Activated B cell treated with CpG ODN at 0.5 μM for 24 hours (primary cell): ENCODE measurements around the gene SSR1. TPM values are rescaled to one million over a fixed set of nuclear protein-coding genes. Genes with fewer than 3 reads are reported as not detected.
A peak's percentile ranks its signal among the peaks of the same experiment; 100 is the strongest.

Experiments used
- ATAC-seq: fragments of 200-7000 bp; cut with Tn5 transposase; one replicate; pipeline ENCODE4 v1.10.0; 2021; ENCODE audit warnings: low read depth, mild to moderate bottlenecking, moderate library complexity
- CTCF ChIA-PET: fragments of 350-600 bp; sonication (Branson Sonifier 250); formaldehyde crosslinking; loops from one replicate; lab custom pipeline; 2021; ENCODE audit warnings: antibody characterized with exemption; lab: Charles Lee
- POLR2A ChIA-PET: fragments of 350-600 bp; sonication (Branson Sonifier 250); formaldehyde crosslinking; loops from one replicate; lab custom pipeline; 2021; ENCODE audit warnings: antibody characterized with exemption; lab: Charles Lee
- DNase-seq: peaks from one replicate; pipeline ENCODE4 v3.0.0; 2022
- H3K27ac Mint-ChIP-seq: one replicate; pipeline ENCODE4 v1.8.0; 2020; ENCODE audit warnings: mixed read lengths
- H3K27me3 Mint-ChIP-seq: one replicate; pipeline ENCODE4 v1.8.0; 2021; ENCODE audit warnings: mixed read lengths
- H3K36me3 Mint-ChIP-seq: one replicate; pipeline ENCODE4 v1.8.0; 2021; ENCODE audit warnings: low read depth, mixed read lengths
- H3K4me1 Mint-ChIP-seq: one replicate; pipeline ENCODE4 v1.8.0; 2021; ENCODE audit warnings: mixed read lengths
- H3K4me3 Mint-ChIP-seq: one replicate; pipeline ENCODE4 v1.8.0; 2020; ENCODE audit warnings: mild to moderate bottlenecking, mixed read lengths
- H3K9me3 Mint-ChIP-seq: one replicate; pipeline ENCODE4 v1.8.0; 2020; ENCODE audit warnings: mixed read lengths
- CTCF ChIP-seq: fragments of 200-600 bp; IDR thresholded peaks from one replicate; pipeline ENCODE4 v1.8.0; 2022; ENCODE audit warnings: antibody characterized with exemption, mild to moderate bottlenecking
- intact Hi-C: fragments of 100-400 bp; cut with micrococcal nuclease; formaldehyde crosslinking; loops from one replicate; pipeline ENCODE4 v1.15.1; 2024
- total RNA-seq: library from RNA; stranded (reverse); gene quantifications from 2 replicates; pipeline ENCODE4 v1.2.3, GENCODE V29; 2022

SSR1 gene
- total RNA-seq, 1 donor from 2014 or later, result 86.7 TPM

- ChIA-PET POLR2A (no interaction called here), CTCF (no interaction called here)
- no peaks in the 10 kb centered on the region for H3K9me3 Mint-ChIP-seq
- DNase-seq (no peak), ATAC-seq (no peak)
- no peak overlapping the region for H3K27ac Mint-ChIP-seq
- TF ChIP-seq CTCF, result no peak
- intact Hi-C loops, result no loop called here
- H3K27me3 Mint-ChIP-seq, result no peaks in the 10 kb centered on the region
- peaks cover 12% of the 10 kb centered on the region for H3K4me1 Mint-ChIP-seq
- peaks cover 91% of the 10 kb centered on the region for H3K36me3 Mint-ChIP-seq
- no peak overlapping the region for H3K4me3 Mint-ChIP-seq
Observed at GRCh38 chr6:7300926-7301325, 12.1 kb downstream of the SSR1 start.

GRCh38 chr6:7298113-7298512 lies 14.9 kb downstream of the SSR1 start:
- intact Hi-C loops, result no loop called here
- ATAC-seq (no peak), DNase-seq (no peak)
- Mint-ChIP-seq H3K4me3 (no peak overlapping the region), H3K27me3 (no peaks in the 10 kb centered on the region), H3K9me3 (no peaks in the 10 kb centered on the region), H3K36me3 (peaks cover 79% of the 10 kb centered on the region), H3K27ac (no peak overlapping the region), H3K4me1 (peaks cover 2% of the 10 kb centered on the region)
- ChIA-PET POLR2A (no interaction called here), CTCF (no interaction called here)
- no peak for TF ChIP-seq CTCF

GRCh38 chr6:7296602-7297001 lies 16.4 kb downstream of the SSR1 start:
- ATAC-seq (no peak), DNase-seq (no peak)
- TF ChIP-seq CTCF, result no peak
- Mint-ChIP-seq H3K27ac (no peak overlapping the region), H3K4me1 (peaks cover 2% of the 10 kb centered on the region), H3K9me3 (no peaks in the 10 kb centered on the region), H3K4me3 (no peak overlapping the region), H3K36me3 (peaks cover 79% of the 10 kb centered on the region), H3K27me3 (no peaks in the 10 kb centered on the region)
- ChIA-PET CTCF (interaction anchor here (1.1 to 1.5 kb wide), 2 partner anchors 11 to 621 kb away, joined by 3 read pairs; no protein-coding TSS in a partner anchor), POLR2A (no interaction called here)
- intact Hi-C loops, result loop anchor here (1.0 kb wide), 1 partner anchor 16 kb away; no protein-coding TSS in a partner anchor

GRCh38 chr6:7295916-7296315 lies 17.1 kb downstream of the SSR1 start:
- Mint-ChIP-seq H3K4me1 (peaks cover 2% of the 10 kb centered on the region), H3K9me3 (no peaks in the 10 kb centered on the region), H3K36me3 (peaks cover 78% of the 10 kb centered on the region), H3K27ac (peak overlapping the region; percentile 46), H3K27me3 (no peaks in the 10 kb centered on the region), H3K4me3 (no peak overlapping the region)
- ChIA-PET CTCF (interaction anchor here (1.2 to 1.5 kb wide), 2 partner anchors 20 to 620 kb away, joined by 3 read pairs; no protein-coding TSS in a partner anchor), POLR2A (no interaction called here)
- no peak for TF ChIP-seq CTCF
- ATAC-seq, result no peak
- intact Hi-C loops, result no loop called here
- no peak for DNase-seq

- peaks cover 78% of the 10 kb centered on the region for H3K36me3 Mint-ChIP-seq
- no peaks in the 10 kb centered on the region for H3K9me3 Mint-ChIP-seq
- no peak for ATAC-seq
- no peaks in the 10 kb centered on the region for H3K27me3 Mint-ChIP-seq
- ChIA-PET POLR2A (interaction anchor here (0.7 to 1.1 kb wide), 2 partner anchors 42 to 97 kb away, joined by 3 to 6 read pairs; partner anchors contain the start of genes CAGE1 and RIOK1), CTCF (interaction anchor here (1.1 to 2.1 kb wide), 2 partner anchors 15 to 17 kb away, joined by 4 to 10 read pairs; no protein-coding TSS in a partner anchor)
- H3K4me3 Mint-ChIP-seq, result no peak overlapping the region
- intact Hi-C loops, result no loop called here
- peaks cover 2% of the 10 kb centered on the region for H3K4me1 Mint-ChIP-seq
- DNase-seq, result no peak
- no peak for TF ChIP-seq CTCF
- H3K27ac Mint-ChIP-seq, result no peak overlapping the region
Observed at GRCh38 chr6:7292596-7293255, 20.3 kb downstream of the SSR1 start.
